ENCODE data around the gene LAIR1. TPM values are rescaled to one million over a fixed set of nuclear protein-coding genes. Genes with fewer than 3 reads are reported as not detected.

The LAIR1 gene
- total RNA-seq, 4 donors from 2014 or later = 3.1 to 14.5 (median 8.7) TPM

DNA sequence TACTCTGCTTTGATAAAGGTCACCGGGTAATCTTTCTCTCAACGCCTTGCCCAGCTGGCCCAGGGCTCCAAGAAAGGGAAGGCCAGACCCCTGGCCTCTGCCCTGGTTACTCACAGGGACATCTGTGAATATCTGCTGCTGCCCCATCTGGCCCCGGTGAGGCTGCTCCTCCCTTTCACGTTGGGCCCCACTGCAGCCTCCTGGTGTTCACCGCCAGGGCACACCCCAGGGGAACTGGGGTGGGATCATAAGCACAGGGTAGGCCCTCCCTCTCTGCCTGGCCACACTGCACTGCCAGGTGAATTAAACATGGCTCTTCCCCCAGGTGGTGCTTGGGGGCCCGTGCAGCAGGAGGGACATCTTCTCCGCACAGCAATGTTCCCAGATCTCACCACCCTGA lies 12.7 kb downstream of the LAIR1 start:
- Histone ChIP-seq H3K4me1 (no peaks in the 10 kb centered on the region), H3K27me3 (no peaks in the 10 kb centered on the region), H3K9me3 (no peaks in the 10 kb centered on the region), H3K4me3 (replicated peaks in 1 of 3) (no peak overlapping the region), H3K36me3 (no peaks in the 10 kb centered on the region), H3K27ac (no peak overlapping the region)
- intact Hi-C loops (cut with DNase I) = no loop called here
- 61 to 62% methylated on average over 7 of the region's 7 CpGs for WGBS, 2 donors
- DNase-seq = no peak
- TF ChIP-seq POLR2A (IDR thresholded peaks at IDR 0.05) = no peak
- TF ChIP-seq, protein P1, sequence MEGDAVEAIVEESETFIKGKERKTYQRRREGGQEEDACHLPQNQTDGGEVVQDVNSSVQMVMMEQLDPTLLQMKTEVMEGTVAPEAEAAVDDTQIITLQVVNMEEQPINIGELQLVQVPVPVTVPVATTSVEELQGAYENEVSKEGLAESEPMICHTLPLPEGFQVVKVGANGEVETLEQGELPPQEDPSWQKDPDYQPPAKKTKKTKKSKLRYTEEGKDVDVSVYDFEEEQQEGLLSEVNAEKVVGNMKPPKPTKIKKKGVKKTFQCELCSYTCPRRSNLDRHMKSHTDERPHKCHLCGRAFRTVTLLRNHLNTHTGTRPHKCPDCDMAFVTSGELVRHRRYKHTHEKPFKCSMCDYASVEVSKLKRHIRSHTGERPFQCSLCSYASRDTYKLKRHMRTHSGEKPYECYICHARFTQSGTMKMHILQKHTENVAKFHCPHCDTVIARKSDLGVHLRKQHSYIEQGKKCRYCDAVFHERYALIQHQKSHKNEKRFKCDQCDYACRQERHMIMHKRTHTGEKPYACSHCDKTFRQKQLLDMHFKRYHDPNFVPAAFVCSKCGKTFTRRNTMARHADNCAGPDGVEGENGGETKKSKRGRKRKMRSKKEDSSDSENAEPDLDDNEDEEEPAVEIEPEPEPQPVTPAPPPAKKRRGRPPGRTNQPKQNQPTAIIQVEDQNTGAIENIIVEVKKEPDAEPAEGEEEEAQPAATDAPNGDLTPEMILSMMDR (IDR thresholded peaks at IDR 0.05) = no peak

DNA sequence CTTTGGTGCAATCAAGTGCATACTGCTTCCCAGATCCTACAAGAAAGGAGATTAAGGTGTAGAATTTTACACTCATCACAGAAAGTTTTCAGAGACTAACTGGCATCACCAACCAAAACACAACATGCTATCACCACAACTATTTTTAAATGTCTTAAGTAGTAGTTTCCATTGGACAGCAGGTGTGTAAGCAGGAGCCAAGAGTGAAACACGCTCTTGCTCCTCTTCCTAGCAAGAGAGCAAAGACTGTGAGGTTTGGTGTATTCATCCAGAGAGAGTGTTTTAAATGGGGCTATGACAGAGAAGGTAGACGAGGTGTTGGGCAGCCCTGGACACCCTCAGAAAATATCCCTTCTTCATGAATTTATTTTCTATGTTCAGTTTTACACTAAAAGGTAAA lies 13.3 kb downstream of the LAIR1 start:
- Histone ChIP-seq H3K27ac (no peak overlapping the region), H3K4me1 (no peaks in the 10 kb centered on the region), H3K36me3 (no peaks in the 10 kb centered on the region), H3K4me3 (replicated peaks in 1 of 3) (no peak overlapping the region), H3K9me3 (no peaks in the 10 kb centered on the region), H3K27me3 (no peaks in the 10 kb centered on the region)
- no peak for DNase-seq
- intact Hi-C loops (cut with DNase I) = no loop called here
- WGBS, 2 donors = 33 to 43% methylated on average over 2 of the region's 2 CpGs
- TF ChIP-seq POLR2A (IDR thresholded peaks at IDR 0.05) = no peak
- TF ChIP-seq, protein P1 (IDR thresholded peaks at IDR 0.05) = no peak

DNA sequence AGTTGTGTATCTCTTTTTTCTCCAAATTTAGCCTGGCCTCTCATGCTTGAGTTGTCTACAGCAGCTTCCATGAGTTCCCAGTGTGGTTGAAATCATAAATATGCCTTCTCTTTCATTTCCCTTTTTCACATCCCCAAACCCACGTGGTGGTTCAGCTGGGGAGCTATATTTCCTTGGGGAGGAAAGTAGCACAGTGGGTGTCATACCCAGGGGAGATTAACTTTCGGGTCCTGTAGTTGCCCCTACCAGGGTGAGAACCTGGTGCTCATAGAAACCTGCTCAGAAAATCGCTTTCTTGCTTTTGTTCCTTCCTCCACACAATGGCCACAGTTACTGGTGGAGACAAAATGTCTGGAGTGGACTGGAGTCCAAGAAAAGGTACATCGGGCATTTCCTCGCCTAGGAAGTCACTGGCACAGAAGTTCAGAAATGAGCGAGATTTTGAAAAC lies 18.8 kb downstream of the LAIR1 start:
- 69 to 77% methylated on average over 5 to 6 of the region's 6 CpGs for WGBS, 2 donors
- TF ChIP-seq, protein P1 (IDR thresholded peaks at IDR 0.05) = no peak
- TF ChIP-seq POLR2A (IDR thresholded peaks at IDR 0.05) = no peak

DNA sequence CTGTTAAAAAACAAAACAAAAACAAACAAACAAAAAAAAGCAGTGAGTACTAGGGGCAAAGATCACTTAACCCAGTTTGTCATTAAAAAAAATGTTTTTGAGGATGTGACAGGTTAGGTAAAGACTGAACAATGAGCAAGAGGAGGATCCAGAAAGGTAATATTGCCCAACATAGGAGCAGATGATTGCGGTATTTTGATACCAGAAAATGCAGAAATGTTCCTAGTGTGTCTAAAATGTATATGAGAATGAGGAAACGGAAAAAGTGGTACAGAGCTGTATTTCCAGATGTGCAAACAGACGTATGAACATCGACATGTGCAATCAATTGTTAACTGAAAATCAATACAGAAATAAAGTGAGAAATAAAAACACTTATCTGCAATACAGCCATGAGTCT lies 20.9 kb downstream of the LAIR1 start:
- Histone ChIP-seq H3K4me3 (replicated peaks in 1 of 3) (no peak overlapping the region), H3K9me3 (no peaks in the 10 kb centered on the region), H3K36me3 (no peaks in the 10 kb centered on the region), H3K4me1 (no peaks in the 10 kb centered on the region), H3K27ac (no peak overlapping the region), H3K27me3 (no peaks in the 10 kb centered on the region)
- TF ChIP-seq POLR2A (IDR thresholded peaks at IDR 0.05) = no peak
- TF ChIP-seq, protein P1 (IDR thresholded peaks at IDR 0.05) = no peak
- intact Hi-C loops (cut with DNase I) = no loop called here
- DNase-seq = no peak
- 82 to 84% methylated on average over 4 of the region's 4 CpGs for WGBS, 2 donors

More for the DNA sequence above, 18.8 kb downstream of the LAIR1 start:
- intact Hi-C loops (cut with DNase I) = no loop called here
- Histone ChIP-seq H3K4me1 (no peaks in the 10 kb centered on the region), H3K27ac (no peak overlapping the region), H3K27me3 (no peaks in the 10 kb centered on the region), H3K4me3 (replicated peaks in 1 of 3) (no peak overlapping the region), H3K9me3 (no peaks in the 10 kb centered on the region), H3K36me3 (no peaks in the 10 kb centered on the region)
- DNase-seq = no peak

DNA sequence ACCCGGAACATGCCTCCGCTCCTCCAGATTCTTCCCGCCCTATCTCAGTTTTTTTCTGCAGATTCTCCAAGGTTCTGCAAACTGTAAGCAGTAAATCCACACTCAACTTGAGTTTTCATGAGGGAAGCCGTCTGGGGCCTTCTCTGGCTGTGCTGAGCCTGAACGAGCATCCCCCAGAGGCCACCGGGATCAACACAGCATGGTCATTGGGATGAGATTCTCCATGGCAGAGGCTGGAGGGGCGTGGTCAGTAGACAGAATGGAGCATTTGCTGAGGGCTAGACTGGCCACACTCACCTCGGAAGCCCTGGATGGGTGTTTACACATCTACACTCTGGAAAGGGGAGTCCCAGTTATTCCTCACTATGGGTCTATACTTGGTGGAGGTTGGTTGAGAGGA lies 23.4 kb downstream of the LAIR1 start:
- no peaks in the 10 kb centered on the region for H3K9me3 ChIP-seq
- intact Hi-C loops (cut with DNase I) = no loop called here
- 67 to 68% methylated on average over 8 of the region's 8 CpGs for WGBS, 2 donors
- H3K27me3 ChIP-seq = no peaks in the 10 kb centered on the region
- no peak overlapping the region for H3K4me3 ChIP-seq (replicated peaks in 1 of 3)
- H3K4me1 ChIP-seq = no peaks in the 10 kb centered on the region
- DNase-seq = no peak
- no peak overlapping the region for H3K27ac ChIP-seq
- no peaks in the 10 kb centered on the region for H3K36me3 ChIP-seq
- TF ChIP-seq, protein P1 (IDR thresholded peaks at IDR 0.05) = no peak
- no peak for TF ChIP-seq POLR2A (IDR thresholded peaks at IDR 0.05)
